ENCODE data around the gene MMP25. TPM values are rescaled to one million over a fixed set of nuclear protein-coding genes. Genes with fewer than 3 reads are reported as not detected.

Gene MMP25
- total RNA-seq, 2 experiments from 2014 or later = 49.3 to 60.4 TPM

DNA sequence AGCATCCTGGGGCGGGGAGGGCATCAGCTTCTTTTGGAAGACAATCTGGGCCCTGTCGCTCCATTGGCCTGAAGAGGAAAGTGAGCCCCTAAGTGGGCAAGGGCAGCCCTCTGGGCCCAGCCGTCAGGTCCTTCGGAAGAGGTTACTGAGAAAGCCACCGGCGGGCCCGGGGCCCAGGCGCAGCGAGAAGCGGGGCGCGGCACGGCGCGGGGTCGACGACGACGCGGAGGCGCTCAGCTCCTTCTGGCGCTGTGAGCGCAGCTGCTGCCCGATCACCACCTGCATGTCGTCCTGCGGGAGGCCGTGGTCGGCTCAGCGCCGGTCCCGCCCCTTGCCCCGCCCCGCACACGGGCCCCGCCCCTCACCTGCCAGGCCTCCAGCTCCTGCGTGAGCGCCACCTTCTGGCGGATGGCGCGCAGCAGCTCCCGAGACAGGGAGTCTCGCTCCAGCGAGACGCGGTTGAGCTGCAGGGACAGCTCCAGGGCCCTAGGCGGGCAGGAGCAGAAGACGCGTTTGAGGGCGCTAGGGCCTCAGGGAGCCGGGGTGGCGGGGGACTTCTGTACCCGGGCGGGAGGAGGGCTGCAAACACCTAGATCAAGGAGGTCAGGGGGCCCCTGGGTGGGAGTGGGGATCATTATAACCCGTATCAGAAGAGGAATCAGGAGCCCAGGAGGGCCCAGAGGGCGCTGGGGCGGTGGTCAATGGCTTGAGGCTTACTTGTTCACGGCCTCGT is 18.2 kb upstream of the MMP25 start:
- Mint-ChIP-seq H3K9me3 (no peaks in the 10 kb centered on the region), H3K36me3 (peaks cover 10% of the 10 kb centered on the region), H3K27me3 (peaks cover 16% of the 10 kb centered on the region), H3K4me3 (peak overlapping the region; percentile 81), H3K4me1 (peaks cover 27% of the 10 kb centered on the region), H3K27ac (peak overlapping the region; percentile 61)
- peak; percentile 28 for ATAC-seq (ENCODE audit: low read depth)
- POLR2A ChIA-PET = interaction anchor here (0.5 to 7.0 kb wide), 13 partner anchors 15 to 140 kb away, joined by 3 to 105 read pairs (median 4); partner anchors contain the start of genes MMP25, PKMYT1 and ZNF213
- DNase-seq = peak; percentile 93

DNA sequence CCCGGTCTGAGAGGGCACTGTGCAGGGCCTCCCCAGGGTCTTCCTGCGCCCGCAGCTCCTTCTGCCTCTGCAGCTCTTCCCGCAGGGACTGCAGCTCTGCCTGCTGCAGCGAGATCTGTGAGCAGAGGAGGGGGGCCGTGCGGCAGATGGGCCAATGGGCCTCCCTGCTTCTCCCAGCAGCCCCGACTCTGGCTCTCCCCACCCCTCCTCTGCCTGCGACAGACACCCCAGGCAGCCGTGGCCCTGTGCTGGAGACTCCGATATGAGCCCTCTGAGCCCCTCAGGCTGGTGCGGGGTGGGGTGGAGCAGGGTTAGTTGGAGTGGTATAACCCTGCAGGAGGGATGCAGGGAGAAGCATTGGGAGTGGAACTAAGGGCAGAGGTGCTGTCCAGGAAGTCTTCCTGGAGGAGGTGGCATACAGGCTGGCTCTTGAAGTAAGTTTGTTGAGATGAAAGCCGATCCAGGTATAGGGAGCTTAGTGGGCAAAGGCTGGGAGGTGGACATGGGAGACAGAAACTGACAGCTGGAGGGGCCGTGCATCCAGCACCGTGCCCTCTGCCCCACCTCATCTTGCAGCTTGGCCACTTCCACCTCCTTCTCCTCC is 17.5 kb upstream of the MMP25 start:
- Mint-ChIP-seq H3K36me3 (peaks cover 10% of the 10 kb centered on the region), H3K4me1 (peaks cover 26% of the 10 kb centered on the region), H3K27me3 (peaks cover 22% of the 10 kb centered on the region), H3K9me3 (no peaks in the 10 kb centered on the region), H3K4me3 (peak overlapping the region; percentile 81), H3K27ac (peak overlapping the region; percentile 68)
- ATAC-seq (ENCODE audit: low read depth) = no peak
- DNase-seq = peak; percentile 56
- POLR2A ChIA-PET = interaction anchor here (0.5 to 7.0 kb wide), 13 partner anchors 9 to 141 kb away, joined by 3 to 105 read pairs (median 6); partner anchors contain the start of genes IL32, MMP25, PKMYT1 and TNFRSF12A

DNA sequence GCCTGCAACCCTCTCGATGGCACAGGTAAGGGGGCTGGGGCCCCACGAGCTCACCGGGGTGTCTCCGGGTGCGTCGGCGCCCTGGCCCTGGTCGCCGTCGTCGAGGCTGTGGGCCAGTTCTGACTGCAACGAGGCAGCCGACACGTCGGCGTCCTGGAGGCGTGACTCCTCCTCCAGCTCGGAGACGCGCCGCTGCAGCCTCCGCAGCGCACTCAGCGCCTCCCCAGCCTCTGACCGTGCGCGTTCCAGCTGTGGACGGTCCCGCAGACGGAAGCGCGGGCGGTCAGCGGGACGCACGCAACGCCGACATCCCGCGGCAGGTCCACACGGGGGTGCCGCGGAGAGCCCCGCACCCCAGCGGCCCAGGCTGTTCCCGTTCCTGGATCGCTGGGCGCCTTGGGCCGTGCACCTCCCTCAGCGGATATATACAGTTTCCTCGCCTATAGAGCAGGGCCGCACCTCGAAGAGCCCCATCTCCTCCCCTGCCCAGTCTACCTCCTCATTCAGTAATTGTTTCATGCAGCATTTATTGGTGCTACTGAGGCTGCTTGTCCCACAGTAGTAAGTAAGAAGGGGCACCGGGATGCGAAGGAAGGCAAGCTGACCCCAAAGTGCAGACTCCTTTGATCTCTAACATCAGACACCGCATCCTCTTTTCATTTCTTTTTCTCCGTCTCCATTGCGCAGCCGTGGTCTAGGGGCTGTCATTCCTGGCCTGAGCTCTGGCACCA is 16.7 kb upstream of the MMP25 start:
- Mint-ChIP-seq H3K4me1 (peaks cover 27% of the 10 kb centered on the region), H3K36me3 (peaks cover 10% of the 10 kb centered on the region), H3K9me3 (no peaks in the 10 kb centered on the region), H3K27ac (peak overlapping the region; percentile 81), H3K4me3 (peak overlapping the region; percentile 81), H3K27me3 (peaks cover 27% of the 10 kb centered on the region)
- DNase-seq = peak; percentile 78
- peak; percentile 66 for ATAC-seq (ENCODE audit: low read depth)
- POLR2A ChIA-PET = interaction anchor here (0.7 to 7.0 kb wide), 14 partner anchors 8 to 129 kb away, joined by 4 to 105 read pairs (median 6); partner anchors contain the start of genes IL32, MMP25, PKMYT1 and TNFRSF12A

DNA sequence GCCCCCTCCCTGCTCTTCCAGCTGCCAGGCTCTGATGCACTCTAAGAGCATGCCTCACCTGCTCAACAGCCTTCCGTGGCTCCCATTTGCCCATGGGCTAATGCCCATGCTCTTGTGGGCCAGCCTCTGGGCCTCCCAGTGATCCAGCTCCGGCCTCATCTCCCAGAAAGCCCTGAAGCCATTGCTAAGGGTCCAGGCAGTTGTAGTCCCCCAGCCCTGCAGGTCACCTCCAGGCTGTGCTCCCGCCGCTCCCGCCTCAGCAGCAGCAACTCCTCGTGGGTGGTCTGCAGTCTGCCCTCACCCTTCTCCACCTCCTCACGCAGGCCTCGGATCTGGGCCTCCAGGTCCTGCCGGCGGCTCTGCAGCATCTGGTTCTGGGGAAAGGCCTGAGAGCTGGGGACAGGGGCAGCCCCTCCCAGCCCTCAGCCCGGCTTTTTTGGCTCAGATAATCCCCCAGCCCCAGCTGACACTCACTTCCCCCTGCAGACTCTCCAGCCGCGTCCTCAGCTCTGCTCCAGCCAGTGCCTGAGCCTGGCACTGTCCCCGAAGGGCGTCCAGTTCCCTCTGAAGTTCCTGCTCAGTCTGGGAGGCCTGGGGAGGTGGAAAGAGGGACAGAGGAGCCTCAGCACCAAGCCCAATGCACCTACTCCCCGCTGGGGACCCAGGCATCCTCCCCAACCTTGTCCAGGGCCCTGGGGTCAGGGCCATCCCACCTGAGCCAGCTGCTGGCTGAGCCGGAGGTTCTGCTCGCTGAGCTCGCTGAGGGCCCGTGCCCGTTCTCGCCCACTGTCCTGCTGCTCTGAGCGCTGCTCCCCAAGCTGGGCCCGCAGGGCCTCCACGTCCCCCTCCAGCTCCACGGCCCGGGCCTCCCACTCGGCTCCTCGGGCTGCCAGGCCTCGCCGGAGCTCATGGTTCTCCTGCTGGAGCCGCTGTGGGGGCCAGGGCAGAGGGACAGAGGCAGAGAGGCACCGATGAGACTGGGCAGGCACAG is 15.8 kb upstream of the MMP25 start:
- H3K27ac Mint-ChIP-seq = peak overlapping the region; percentile 81
- no peaks in the 10 kb centered on the region for H3K9me3 Mint-ChIP-seq
- peaks cover 35% of the 10 kb centered on the region for H3K27me3 Mint-ChIP-seq

DNA sequence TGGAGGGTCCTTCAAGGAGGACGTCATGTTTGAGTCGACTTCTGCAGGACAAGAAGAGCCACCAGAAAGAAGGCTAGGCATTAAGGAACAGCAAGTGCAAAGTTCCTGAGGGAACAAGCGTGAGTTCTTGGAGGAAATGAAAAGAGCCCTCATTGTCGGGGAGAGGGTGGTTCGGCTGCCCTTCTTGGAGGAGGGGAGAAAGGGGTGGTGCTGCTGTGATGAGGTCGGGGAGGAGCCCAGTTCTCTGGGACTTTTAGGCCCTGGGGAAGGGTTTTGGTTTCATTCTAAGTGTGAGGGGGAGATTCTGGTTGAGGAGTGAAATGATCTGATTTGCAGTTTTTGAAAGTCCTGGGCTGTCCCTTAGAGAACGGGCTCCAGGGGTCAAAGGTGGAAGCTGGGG is 13.7 kb upstream of the MMP25 start:
- Mint-ChIP-seq H3K27me3 (peaks cover 48% of the 10 kb centered on the region), H3K27ac (no peak overlapping the region), H3K9me3 (no peaks in the 10 kb centered on the region), H3K36me3 (peaks cover 3% of the 10 kb centered on the region), H3K4me1 (peaks cover 27% of the 10 kb centered on the region), H3K4me3 (no peak overlapping the region)
- ATAC-seq (ENCODE audit: low read depth) = no peak
- no peak for DNase-seq
- POLR2A ChIA-PET = interaction anchor here (0.9 to 7.0 kb wide), 3 partner anchors 11 to 27 kb away, joined by 4 to 105 read pairs (median 33); partner anchors contain the start of gene MMP25

More for the DNA sequence above, 15.8 kb upstream of the MMP25 start:
- no peak for ATAC-seq (ENCODE audit: low read depth)
- H3K4me3 Mint-ChIP-seq = peak overlapping the region; percentile 81
- POLR2A ChIA-PET = interaction anchor here (0.9 to 7.0 kb wide), 15 partner anchors 9 to 128 kb away, joined by 3 to 105 read pairs (median 5); partner anchors contain the start of genes IL32, MMP25 and TNFRSF12A
- peaks cover 10% of the 10 kb centered on the region for H3K36me3 Mint-ChIP-seq
- no peak for DNase-seq
- peaks cover 27% of the 10 kb centered on the region for H3K4me1 Mint-ChIP-seq

DNA sequence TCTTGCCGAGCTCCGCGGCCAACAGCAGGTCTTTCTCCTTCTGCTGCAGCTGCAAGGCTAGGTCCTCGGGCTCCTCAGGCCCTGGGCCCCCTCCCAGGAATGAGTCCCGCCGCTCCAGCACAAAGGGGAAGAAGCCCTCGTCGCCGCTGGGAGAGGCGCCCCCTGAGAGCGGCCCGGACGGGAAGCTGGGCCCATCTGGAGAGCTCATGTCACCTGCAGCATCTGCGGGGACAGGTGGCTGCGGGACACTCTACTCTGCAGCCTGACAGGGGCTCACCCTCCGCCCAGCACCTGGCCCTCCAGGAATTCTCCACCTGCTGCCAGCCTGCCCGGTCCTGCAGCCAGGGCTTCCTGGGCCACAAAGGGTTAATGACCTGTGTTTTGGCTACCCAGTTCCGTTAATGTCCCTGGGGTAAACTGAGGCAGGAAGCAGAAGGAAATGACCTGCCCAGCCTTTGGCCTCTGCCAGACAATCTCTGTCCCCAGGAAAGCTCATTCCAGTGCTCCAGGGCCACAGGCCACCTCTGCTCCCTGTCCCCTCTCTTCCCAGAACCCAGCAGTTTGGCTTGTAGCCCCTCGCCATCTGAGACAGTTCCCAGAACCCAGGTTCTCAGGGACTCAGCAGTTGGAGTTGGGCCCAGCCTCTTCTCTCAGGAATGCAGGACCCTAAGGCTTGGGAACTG is 10.9 kb upstream of the MMP25 start:
- H3K4me3 Mint-ChIP-seq = no peak overlapping the region
- no peaks in the 10 kb centered on the region for H3K9me3 Mint-ChIP-seq
- H3K27ac Mint-ChIP-seq = no peak overlapping the region
- peaks cover 17% of the 10 kb centered on the region for H3K4me1 Mint-ChIP-seq
- DNase-seq = no peak
- H3K36me3 Mint-ChIP-seq = peaks cover 1% of the 10 kb centered on the region
- no peak for ATAC-seq (ENCODE audit: low read depth)
- POLR2A ChIA-PET = interaction anchor here (1.0 to 2.4 kb wide), 7 partner anchors 8 to 94 kb away, joined by 3 to 13 read pairs (median 3); partner anchors contain the start of gene MMP25
- peaks cover 70% of the 10 kb centered on the region for H3K27me3 Mint-ChIP-seq

DNA sequence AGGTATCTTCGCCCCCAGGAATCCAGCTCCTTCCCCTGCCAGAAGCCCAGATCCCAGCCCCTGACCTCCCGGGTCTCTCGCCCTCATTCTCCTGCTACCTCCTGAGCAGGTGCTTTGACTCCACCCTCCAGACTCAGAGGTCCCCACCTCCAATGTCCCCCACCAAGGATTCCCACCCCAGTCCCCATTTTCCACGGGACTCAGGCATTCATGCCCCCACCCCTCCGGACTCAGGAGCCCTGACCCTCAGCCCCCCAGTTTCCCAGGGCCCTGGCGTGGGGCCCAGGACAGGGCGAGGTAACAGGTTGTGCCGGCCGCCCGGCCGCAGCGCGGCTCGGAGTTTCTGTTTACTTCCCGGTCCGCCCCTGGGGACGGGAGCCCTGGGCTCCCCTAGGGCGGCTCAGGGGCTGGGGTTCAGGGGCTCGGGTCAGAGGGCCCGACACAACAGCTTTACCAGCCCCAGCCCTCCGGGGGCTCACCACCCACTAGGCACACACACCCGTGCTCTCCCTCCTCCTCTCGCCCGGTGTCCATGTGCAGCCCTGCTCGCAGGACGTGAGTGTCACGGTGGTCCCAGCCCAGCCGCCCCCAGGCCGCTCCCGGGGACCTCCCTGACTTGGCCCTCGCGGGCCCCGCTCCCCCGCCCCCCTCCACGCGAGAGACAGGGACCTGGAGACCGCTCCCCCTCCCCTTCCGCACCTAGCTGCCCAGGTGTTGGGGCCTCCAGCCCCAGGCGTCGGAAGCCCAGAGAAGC is 10.2 kb upstream of the MMP25 start:
- POLR2A ChIA-PET = interaction anchor here (1.2 to 2.4 kb wide), 3 partner anchors 9 to 89 kb away, joined by 3 to 13 read pairs (median 5); partner anchors contain the start of gene MMP25
- H3K36me3 Mint-ChIP-seq = peaks cover 1% of the 10 kb centered on the region
- H3K27ac Mint-ChIP-seq = no peak overlapping the region

DNA sequence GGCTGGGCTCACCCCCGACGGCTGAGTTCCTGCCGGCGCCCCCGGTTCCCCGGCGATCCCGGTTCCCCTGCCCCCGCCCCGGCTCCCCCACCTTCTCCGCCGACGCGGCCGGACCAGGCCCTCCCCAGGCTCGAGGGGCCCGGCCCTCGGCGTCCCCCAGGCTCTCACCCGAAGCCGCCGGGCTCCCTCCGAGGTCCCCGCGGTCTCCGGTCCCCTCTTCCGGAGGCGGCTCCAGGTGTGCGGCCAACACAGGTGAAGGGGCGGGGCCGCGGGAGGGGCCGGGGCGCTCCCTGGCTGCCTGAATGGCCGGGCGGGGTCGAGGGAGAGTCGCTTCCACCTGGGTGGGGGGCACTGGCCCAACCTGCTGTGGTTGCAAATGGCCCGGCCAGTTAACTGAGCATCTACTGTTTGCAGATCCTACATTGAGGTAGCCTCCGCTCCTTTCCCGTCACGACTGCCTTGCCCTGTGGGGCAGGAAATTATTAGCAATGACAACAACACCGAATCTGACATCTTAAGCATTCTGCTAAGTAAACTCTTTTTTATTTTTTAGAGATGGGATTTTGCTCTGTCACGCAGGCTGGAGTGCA is 9.5 kb upstream of the MMP25 start, which contains the start of gene BICDL2:
Gene BICDL2 (minus strand): TSS at position 219 of the 590 bp plus-strand sequence. CDS start 1,448 bp downstream, outside the sequence.
- no peak for ATAC-seq (ENCODE audit: low read depth)
- Mint-ChIP-seq H3K4me3 (peak within 1 kb of the TSS; percentile 19), H3K36me3 (peaks cover 1% of the 10 kb centered on the region), H3K4me1 (peaks cover 12% of the 10 kb centered on the region), H3K9me3 (no peaks in the 10 kb centered on the region), H3K27ac (no peak within 1 kb of the TSS), H3K27me3 (peaks cover 79% of the 10 kb centered on the region)
- no peak for DNase-seq
- POLR2A ChIA-PET = interaction anchor here (1.2 to 1.6 kb wide), 2 partner anchors 11 to 88 kb away, joined by 3 to 5 read pairs; no protein-coding TSS in a partner anchor

More for the DNA sequence above, 10.2 kb upstream of the MMP25 start:
- Mint-ChIP-seq H3K4me1 (peaks cover 13% of the 10 kb centered on the region), H3K27me3 (peaks cover 75% of the 10 kb centered on the region), H3K9me3 (no peaks in the 10 kb centered on the region), H3K4me3 (no peak overlapping the region)
- ATAC-seq (ENCODE audit: low read depth) = peak; percentile 2
- no peak for DNase-seq

DNA sequence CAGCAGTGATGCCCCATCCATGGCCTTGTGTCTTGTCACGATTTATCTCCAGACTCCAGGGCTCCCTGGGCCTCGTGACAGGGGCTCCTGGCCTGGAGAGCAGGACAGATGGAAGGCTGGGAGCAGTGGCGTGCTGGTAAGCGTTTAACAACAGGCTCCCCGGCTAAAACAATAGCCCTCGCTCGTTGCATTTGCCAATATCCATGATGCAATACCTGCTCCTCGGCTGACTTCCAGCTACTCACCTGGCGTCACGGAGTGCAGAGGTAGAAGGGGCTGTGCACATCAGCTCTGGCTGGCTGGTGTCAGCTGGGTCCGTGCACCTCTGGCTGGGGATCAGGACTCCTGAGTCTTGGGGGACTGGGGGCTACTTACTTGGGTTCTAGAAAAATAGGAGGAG is 8.1 kb upstream of the MMP25 start:
- no peak overlapping the region for H3K4me3 Mint-ChIP-seq
- no peaks in the 10 kb centered on the region for H3K9me3 Mint-ChIP-seq
- H3K36me3 Mint-ChIP-seq = peaks cover 1% of the 10 kb centered on the region
- ATAC-seq (ENCODE audit: low read depth) (no peak), DNase-seq (no peak)
- POLR2A ChIA-PET = interaction anchor here (1.2 to 11.6 kb wide), 5 partner anchors 8 to 18 kb away, joined by 3 to 105 read pairs (median 4); no protein-coding TSS in a partner anchor
- H3K27me3 Mint-ChIP-seq = peaks cover 74% of the 10 kb centered on the region
- H3K4me1 Mint-ChIP-seq = peaks cover 7% of the 10 kb centered on the region
- H3K27ac Mint-ChIP-seq = no peak overlapping the region

DNA sequence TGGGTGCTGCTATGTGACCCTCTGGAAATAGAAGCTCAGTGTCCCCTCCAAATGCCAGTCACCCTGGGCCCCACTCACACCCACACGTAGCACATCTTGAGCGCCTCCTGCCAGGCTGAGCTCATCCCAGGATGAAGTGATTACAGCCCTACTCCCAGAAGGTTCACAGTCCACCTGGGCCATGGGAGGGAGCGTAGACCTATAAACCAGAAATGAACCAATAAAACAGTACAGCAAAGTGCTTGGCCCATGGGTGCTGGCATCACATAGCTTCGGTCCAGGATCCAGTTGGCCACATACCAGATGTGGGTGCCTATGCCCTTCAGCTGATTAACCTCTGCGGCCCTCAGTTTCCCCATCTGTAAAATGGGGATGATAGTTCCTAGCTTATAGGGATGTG is 7.5 kb upstream of the MMP25 start:
- H3K4me1 Mint-ChIP-seq = peaks cover 5% of the 10 kb centered on the region
- no peaks in the 10 kb centered on the region for H3K9me3 Mint-ChIP-seq
- ATAC-seq (ENCODE audit: low read depth) = no peak
- peaks cover 4% of the 10 kb centered on the region for H3K36me3 Mint-ChIP-seq
- no peak overlapping the region for H3K27ac Mint-ChIP-seq
- no peak for DNase-seq
- H3K4me3 Mint-ChIP-seq = no peak overlapping the region
- H3K27me3 Mint-ChIP-seq = peaks cover 74% of the 10 kb centered on the region
- POLR2A ChIA-PET = interaction anchor here (0.9 to 11.6 kb wide), 8 partner anchors 8 to 31 kb away, joined by 3 to 105 read pairs (median 4); no protein-coding TSS in a partner anchor
